HG02981 (cell line): ENCODE measurements around the gene EPHB1.

Source experiments
- ATAC-seq: cut with Tn5 transposase; IDR thresholded peaks from one replicate; pipeline ENCODE4 v1.9.1; 2021; ENCODE audit warnings: mild to moderate bottlenecking, moderate library complexity; ENCODE audit not compliant: unreplicated experiment

The EPHB1 gene

GRCh38 chr3:134794950-134795745 is at the start of gene EPHB1:
Gene EPHB1 (plus strand): TSS chr3:134795260.
- peak; percentile 83 for ATAC-seq

- ATAC-seq, result no peak
These were observed 46.4 kb upstream of the EPHB1 start for GRCh38 chr3:134748698-134749097.

GRCh38 chr3:134749174-134749573 is 45.9 kb upstream of the EPHB1 start:
- no peak for ATAC-seq

GRCh38 chr3:134749802-134750553 is 45.1 kb upstream of the EPHB1 start:
- no peak for ATAC-seq

- no peak for ATAC-seq
These were observed 43.2 kb upstream of the EPHB1 start for GRCh38 chr3:134751831-134752230.

GRCh38 chr3:134752761-134753461 is 42.1 kb upstream of the EPHB1 start:
- ATAC-seq, result no peak

GRCh38 chr3:134753999-134754742 is 40.9 kb upstream of the EPHB1 start:
- ATAC-seq, result no peak

- peak; percentile 82 for ATAC-seq
These were observed 40.1 kb upstream of the EPHB1 start for GRCh38 chr3:134754768-134755559.

GRCh38 chr3:134755821-134756220 is 39.2 kb upstream of the EPHB1 start:
- ATAC-seq, result no peak

GRCh38 chr3:134757549-134758069 is 37.5 kb upstream of the EPHB1 start:
- no peak for ATAC-seq

GRCh38 chr3:134761213-134761612 is 33.8 kb upstream of the EPHB1 start:
- ATAC-seq, result no peak

- no peak for ATAC-seq
These were observed 33.0 kb upstream of the EPHB1 start for GRCh38 chr3:134762016-134762415.

- no peak for ATAC-seq
These were observed 29.6 kb upstream of the EPHB1 start for GRCh38 chr3:134765468-134765867.

- ATAC-seq, result no peak
These were observed 28.8 kb upstream of the EPHB1 start for GRCh38 chr3:134766290-134766689.

GRCh38 chr3:134768116-134768515 is 26.9 kb upstream of the EPHB1 start:
- no peak for ATAC-seq

GRCh38 chr3:134768837-134769236 is 26.2 kb upstream of the EPHB1 start:
- ATAC-seq, result no peak

GRCh38 chr3:134769287-134769868 is 25.7 kb upstream of the EPHB1 start:
- no peak for ATAC-seq

- no peak for ATAC-seq
These were observed 23.0 kb upstream of the EPHB1 start for GRCh38 chr3:134772011-134772410.

- no peak for ATAC-seq
These were observed 22.5 kb upstream of the EPHB1 start for GRCh38 chr3:134772591-134772990.
